Middle frontal gyrus (tissue), 1 donor: ENCODE results near the gene ZBTB7C.

Experiments
- DNase-seq: peaks from one replicate; pipeline ENCODE4 v3.0.0-alpha.2; 2015; ENCODE audit warnings: low spot score; ENCODE audit errors: extremely low spot score

The ZBTB7C gene

GRCh38 chr18:48197819-48198218 lies 211.4 kb downstream of the ZBTB7C start:
- DNase-seq: no peak

DNA sequence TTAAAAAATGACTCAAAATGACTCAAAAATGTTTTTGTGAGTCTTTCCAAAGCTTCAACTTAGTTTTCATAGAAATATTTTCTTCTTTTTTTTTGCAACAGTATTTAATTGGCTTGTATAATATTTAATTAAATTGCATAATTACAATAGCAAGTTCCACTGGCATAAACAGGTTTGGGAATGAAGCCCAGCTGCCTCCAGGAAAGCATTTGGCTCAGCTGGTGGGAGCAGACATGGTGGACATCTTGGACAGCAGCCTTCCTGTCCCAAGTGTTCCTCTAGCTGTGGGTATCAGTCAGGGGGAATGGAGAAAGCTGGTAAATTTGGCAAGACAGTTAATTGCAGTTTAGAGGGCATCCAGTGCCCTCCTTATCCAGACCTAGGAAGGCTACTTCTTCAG lies 213.4 kb downstream of the ZBTB7C start:
- DNase-seq: no peak

- peak; percentile 31 for DNase-seq
These were observed 214.5 kb downstream of the ZBTB7C start for GRCh38 chr18:48194591-48195181.

DNA sequence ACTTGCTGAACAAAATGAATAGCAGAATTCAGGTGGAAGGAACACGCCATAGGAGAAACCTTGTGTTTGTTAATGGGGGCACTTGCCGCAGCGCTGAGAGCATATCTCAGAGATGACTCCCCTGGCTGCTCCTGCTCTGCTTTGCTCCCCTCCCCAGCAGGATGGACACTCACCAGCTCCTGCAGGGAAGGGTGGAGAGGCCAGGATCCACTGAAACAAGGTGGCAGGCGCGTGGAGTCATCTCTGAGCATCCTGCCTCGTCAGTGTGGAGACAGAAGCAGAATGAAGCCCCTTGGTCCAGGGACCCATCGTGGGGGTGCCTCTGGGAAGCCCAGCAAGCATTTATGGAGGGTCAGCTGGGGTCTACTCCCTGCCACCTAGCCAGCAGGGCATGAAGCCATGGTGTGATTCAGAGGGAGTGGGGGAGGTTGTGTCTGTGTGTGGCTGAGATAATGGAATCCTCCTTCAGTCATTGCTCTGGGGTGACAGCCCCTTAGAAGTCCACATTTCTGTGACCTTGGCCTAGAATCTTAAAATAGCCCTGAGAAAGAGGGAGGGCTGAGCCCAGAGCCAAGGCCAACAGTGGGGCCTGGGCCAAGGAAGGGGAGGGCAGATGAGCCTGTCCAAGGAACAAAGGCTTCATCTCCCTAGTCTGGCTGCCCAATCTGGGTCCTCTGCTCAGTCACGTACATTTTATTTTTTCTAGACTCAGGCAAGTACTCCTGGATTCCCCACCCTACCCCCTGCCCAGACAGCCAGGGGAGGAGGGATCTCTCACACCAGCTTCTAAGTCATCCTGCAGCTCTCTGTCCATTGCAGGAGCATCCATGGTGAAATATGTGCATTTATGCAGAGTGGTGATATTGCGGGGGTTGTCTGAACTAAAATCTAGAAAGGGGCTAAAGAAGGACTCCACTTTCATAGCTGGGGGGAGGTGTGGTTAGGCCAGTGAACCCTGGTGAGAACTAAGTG lies 215.4 kb downstream of the ZBTB7C start:
- DNase-seq: no peak

GRCh38 chr18:48192542-48192941 lies 216.6 kb downstream of the ZBTB7C start:
- DNase-seq: no peak

- DNase-seq: no peak
These were observed 217.7 kb downstream of the ZBTB7C start for GRCh38 chr18:48191494-48191893.

- DNase-seq: no peak
These were observed 218.2 kb downstream of the ZBTB7C start for GRCh38 chr18:48190994-48191393.

GRCh38 chr18:48188609-48189008 lies 220.6 kb downstream of the ZBTB7C start:
- DNase-seq: no peak

DNA sequence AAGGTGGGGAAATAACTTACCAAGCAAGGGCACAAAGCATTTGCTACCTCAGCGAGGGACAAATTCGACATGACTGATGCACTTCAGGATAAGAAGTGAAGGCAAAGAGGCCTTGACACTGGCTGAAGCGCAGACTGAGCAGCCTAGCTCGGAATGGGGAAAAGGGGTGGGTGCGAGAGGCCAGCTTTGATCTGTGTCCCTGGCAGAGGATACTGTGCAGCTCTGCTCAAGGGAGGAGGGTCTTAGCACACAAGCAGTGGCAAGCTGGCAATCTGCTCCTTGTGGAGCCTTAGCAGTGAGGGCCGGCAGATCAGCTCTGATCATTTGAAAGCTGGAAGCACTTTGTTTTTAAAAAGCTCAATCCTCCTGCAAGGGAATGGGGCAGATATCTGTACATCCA lies 222.3 kb downstream of the ZBTB7C start:
- no peak for DNase-seq

GRCh38 chr18:48186131-48186766 lies 222.9 kb downstream of the ZBTB7C start:
- no peak for DNase-seq

DNA sequence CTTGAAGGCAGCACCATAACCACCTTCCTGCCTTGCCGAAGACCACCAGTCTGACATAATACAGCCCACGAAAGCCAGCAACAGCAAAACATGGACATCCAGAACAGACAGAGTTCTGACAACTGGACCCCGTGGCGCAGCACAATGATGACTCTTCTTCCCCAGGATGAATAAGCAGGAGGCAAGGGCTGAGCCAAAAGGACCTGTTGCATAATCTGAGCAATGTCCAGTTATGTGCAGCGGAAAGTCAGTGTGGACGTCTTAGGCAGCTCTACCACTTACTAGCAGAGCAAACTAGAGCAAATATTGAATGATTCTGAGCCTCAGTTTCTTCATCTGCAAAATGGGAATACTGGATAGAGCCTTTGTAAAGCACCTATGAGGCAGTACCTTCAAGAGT lies 225.1 kb downstream of the ZBTB7C start:
- no peak for DNase-seq

DNA sequence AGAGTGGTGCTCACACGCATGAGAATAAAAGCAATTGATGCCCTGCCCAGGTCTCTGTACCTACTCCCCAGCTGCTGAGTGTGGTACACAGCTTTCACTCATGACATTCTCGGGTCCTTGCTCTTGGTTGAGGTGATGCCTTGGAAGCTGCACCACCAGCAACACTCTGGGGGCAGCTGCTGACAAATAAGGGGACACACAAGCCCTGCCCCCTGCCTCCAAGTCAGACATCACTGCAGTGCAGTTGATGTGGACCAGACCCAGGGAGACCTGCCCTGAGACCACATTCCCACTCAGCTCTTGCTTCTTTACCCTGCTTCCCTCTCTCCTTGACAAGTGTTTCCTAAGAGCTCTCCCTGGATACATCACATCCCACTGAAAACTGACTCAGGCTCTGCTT lies 225.6 kb downstream of the ZBTB7C start:
- DNase-seq: no peak

DNA sequence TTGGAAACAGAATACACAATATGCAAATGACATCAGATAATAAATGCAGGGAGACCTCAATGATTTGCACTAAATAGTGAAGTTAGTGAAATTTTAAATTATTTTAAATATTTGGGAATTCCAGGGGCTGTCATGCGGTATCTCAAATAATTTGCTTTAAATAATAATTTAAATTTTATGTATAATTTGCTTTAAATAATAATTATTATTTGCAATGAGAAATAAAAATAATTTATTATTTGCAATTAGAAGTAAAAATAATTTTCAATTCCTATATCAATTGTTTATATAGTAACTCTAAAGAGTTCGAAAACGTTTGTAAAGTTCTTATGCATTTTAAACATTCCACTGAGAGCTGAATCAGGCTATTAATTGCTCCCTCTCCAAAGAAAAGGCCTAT lies 226.4 kb downstream of the ZBTB7C start:
- no peak for DNase-seq

DNA sequence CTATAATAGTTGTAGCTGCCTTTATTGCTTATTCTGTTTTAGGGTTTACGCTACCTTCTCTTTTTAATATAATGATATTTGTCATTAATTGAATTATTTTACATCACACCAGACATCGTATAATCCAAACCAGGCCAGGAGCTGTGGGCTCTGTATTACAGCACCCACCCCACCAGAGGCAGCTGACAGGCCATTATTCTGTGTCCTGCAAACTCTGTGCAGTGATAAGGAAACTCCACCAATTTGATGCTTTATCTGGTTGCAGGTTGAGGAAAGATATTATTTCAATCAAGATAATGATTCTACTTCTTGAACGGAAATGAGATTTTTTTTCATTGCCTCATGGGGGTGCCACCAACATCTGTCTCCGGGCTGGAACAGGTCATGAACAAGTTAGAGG lies 227.3 kb downstream of the ZBTB7C start:
- DNase-seq: no peak

DNA sequence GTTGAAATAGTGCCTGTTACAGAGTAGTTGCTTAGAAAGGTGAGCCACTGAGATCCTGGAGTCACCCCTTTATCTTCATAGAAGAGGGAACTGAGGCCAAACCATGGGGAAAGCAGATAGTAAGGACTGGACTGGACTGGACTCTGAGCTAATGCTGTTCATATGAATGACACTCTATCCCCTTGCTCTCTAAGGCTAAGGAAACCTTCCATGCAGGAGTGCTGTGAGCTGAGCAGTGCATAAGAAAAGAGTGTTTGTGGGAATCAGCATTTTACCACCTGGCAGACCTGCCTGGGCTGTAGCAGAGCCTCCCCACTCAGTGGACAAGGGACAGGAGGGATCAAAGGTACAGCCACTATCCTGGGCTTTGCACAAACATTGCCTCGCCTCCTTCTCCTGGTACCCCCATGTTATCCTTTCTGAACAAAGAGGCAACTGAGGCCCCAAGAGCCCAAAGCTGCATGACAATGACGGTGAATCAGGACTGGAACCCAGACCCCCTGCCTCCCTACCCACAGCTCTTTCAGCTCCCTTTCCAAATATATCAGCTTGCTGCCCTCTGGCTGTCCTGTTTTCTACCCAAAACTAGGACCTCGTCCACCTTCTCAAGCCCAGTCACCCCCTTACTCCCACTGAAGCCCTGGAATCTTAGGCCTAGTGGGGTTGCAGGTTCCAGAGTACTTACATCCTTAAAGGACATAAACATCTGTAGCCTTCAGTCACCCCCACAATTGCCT lies 227.9 kb downstream of the ZBTB7C start:
- no peak for DNase-seq

- no peak for DNase-seq
These were observed 229.5 kb downstream of the ZBTB7C start for GRCh38 chr18:48179666-48180065.

- no peak for DNase-seq
These were observed 230.2 kb downstream of the ZBTB7C start for GRCh38 chr18:48179001-48179400.

- DNase-seq: no peak
These were observed 232.3 kb downstream of the ZBTB7C start for GRCh38 chr18:48176909-48177308.

GRCh38 chr18:48173557-48173956 lies 235.6 kb downstream of the ZBTB7C start:
- DNase-seq: no peak

- DNase-seq: no peak
These were observed 236.8 kb downstream of the ZBTB7C start for GRCh38 chr18:48172226-48173006.
